Fibroblast of lung (primary cell): Measurements from ENCODE around the gene TPSD1. TPM values are rescaled to one million over a fixed set of nuclear protein-coding genes. Genes with fewer than 3 reads are reported as not detected.
A peak's percentile ranks its signal among the peaks of the same experiment; 100 is the strongest.

Source experiments
- DNase-seq, 2 donors: peaks; one replicate each; pipeline versions ENCODE4 v3.0.0 to v3.0.0-alpha.2; 2010; ENCODE audit warnings: low read depth in 2 of 2
- H2AFZ ChIP-seq: 2 replicates; pipeline ENCODE4 v1.5.1; 2012; ENCODE audit warnings: low read length, control low read depth, inconsistent platforms
- H3K27ac ChIP-seq: 2 replicates; pipeline ENCODE4 v1.5.1; 2011; ENCODE audit warnings: low read length, control low read depth; ENCODE audit not compliant: insufficient read depth
- H3K27me3 ChIP-seq: 2 replicates; pipeline ENCODE4 v1.5.1; 2011; ENCODE audit warnings: mild to moderate bottlenecking, low read length; ENCODE audit not compliant: control insufficient read depth, insufficient read depth
- H3K36me3 ChIP-seq: 2 replicates; pipeline ENCODE4 v1.5.1; 2011; ENCODE audit warnings: low read length; ENCODE audit not compliant: control insufficient read depth, insufficient read depth
- H3K4me1 ChIP-seq: 2 replicates; pipeline ENCODE4 v1.5.1; 2011; ENCODE audit warnings: low read length; ENCODE audit not compliant: control insufficient read depth, insufficient read depth; ENCODE audit errors: extremely low read depth
- H3K4me2 ChIP-seq: 2 replicates; pipeline ENCODE4 v1.5.1; 2011; ENCODE audit warnings: low read length, control low read depth; ENCODE audit not compliant: insufficient read depth; ENCODE audit errors: extremely low read depth
- H3K4me3 ChIP-seq, 4 experiments: fragments of 200-600 bp in 1 of 4; sonication (generic) in 1 of 4; replicated peaks in 1 of 4; 2 replicates each; pipeline ENCODE4 v1.5.1; 2011 to 2016; ENCODE audit warnings: low read length in 4 of 4, low read depth in 3 of 4, mild to moderate bottlenecking in 3 of 4, control low read depth in 2 of 4, inconsistent platforms in 1 of 4, mixed read lengths in 1 of 4; ENCODE audit not compliant: insufficient read depth in 1 of 4; ENCODE audit errors: control extremely low read depth in 1 of 4
- H3K79me2 ChIP-seq: 2 replicates; pipeline ENCODE4 v1.5.1; 2012; ENCODE audit warnings: mild to moderate bottlenecking, low read length, inconsistent platforms; ENCODE audit not compliant: control insufficient read depth, insufficient read depth
- H3K9ac ChIP-seq: 2 replicates; pipeline ENCODE4 v1.5.1; 2011; ENCODE audit warnings: mild to moderate bottlenecking, low read length, control low read depth; ENCODE audit not compliant: insufficient read depth
- H3K9me3 ChIP-seq: 2 replicates; pipeline ENCODE4 v1.5.1; 2012; ENCODE audit warnings: low read depth, low read length; ENCODE audit not compliant: control insufficient read depth, insufficient read depth
- H4K20me1 ChIP-seq: 2 replicates; pipeline ENCODE4 v1.5.1; 2011; ENCODE audit warnings: low read length; ENCODE audit not compliant: control insufficient read depth, insufficient read depth; ENCODE audit errors: extremely low read depth
- EZH2 ChIP-seq: IDR thresholded peaks from 2 replicates; pipeline ENCODE4 v1.5.1; 2012; ENCODE audit warnings: low read length, control low read depth, mild to moderate bottlenecking; ENCODE audit errors: missing control alignments
- polyA plus RNA-seq, 2 donors: library from polyadenylated mRNA; depleted of rRNA in 1 of 2; stranded (reverse) in 1 of 2; unstranded in 1 of 2; fragments of >200 nt; gene quantifications; 2 replicates each; pipeline ENCODE4 v1.2.1, GENCODE V29; 2011 to 2012; ENCODE audit warnings: missing spikeins in 1 of 2
- total RNA-seq: library from RNA; depleted of rRNA; stranded (reverse); fragments of >200 nt; gene quantifications from 2 replicates; pipeline ENCODE4 v1.2.1, GENCODE V29; 2014
- TF ChIP-seq, protein P1 (sequence below), 2 donors: IDR thresholded peaks in 1 of 2; conservative IDR thresholded peaks in 1 of 2; 1 replicate in 1 of 2; 2 replicates in 1 of 2; pipeline ENCODE4 v1.5.1; 2011 to 2012; ENCODE audit warnings: low read length in 2 of 2, control low read depth in 1 of 2, inconsistent platforms in 1 of 2, low read depth in 1 of 2, mild to moderate bottlenecking in 1 of 2

Gene TPSD1
- total and polyA plus RNA-seq, 2 donors (not counting 1 experiment from before 2014, with no cell fraction given), result not detected

DNA sequence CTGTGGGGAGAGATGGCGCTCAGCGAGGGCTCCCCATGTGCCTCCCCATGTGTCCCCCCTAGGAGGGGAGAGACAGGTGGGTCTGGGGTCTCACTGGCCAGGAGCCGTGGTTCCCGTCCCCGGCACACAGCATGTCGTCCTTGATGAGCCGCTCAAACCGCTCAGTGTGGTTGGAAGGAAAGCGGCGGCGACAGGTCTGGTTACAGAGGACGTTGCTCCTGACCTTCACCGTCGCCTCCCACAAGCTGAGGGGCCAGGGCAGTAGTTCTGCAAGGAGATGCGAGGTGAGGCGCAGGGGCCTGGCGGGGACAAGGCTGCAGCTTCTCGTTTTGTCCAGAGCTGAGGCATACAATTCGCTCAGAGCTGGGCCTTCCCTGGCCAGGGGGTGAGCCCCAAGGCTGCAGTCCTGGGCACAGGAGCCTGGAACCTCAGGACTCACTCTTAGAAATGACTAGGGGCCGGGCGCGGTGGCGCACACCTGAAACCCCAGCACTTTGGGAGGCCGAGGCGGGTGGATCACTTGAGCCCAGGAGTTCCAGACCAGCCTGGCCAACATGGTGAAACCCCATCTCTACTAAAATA lies 30.7 kb downstream of the TPSD1 start:
- Histone ChIP-seq H3K4me1 (no peaks in the 10 kb centered on the region), H4K20me1 (no peaks in the 10 kb centered on the region), H3K27me3 (peaks cover 24% of the 10 kb centered on the region), H2AFZ (no peak overlapping the region), H3K9ac (no peak overlapping the region), H3K36me3 (no peaks in the 10 kb centered on the region), H3K27ac (no peak overlapping the region), H3K4me2 (no peak overlapping the region), H3K79me2 (no peaks in the 10 kb centered on the region), H3K4me3 (no peak overlapping the region), H3K9me3 (no peaks in the 10 kb centered on the region)
- DNase-seq, result no peak
- TF ChIP-seq EZH2, result no peak
- TF ChIP-seq, protein P1, sequence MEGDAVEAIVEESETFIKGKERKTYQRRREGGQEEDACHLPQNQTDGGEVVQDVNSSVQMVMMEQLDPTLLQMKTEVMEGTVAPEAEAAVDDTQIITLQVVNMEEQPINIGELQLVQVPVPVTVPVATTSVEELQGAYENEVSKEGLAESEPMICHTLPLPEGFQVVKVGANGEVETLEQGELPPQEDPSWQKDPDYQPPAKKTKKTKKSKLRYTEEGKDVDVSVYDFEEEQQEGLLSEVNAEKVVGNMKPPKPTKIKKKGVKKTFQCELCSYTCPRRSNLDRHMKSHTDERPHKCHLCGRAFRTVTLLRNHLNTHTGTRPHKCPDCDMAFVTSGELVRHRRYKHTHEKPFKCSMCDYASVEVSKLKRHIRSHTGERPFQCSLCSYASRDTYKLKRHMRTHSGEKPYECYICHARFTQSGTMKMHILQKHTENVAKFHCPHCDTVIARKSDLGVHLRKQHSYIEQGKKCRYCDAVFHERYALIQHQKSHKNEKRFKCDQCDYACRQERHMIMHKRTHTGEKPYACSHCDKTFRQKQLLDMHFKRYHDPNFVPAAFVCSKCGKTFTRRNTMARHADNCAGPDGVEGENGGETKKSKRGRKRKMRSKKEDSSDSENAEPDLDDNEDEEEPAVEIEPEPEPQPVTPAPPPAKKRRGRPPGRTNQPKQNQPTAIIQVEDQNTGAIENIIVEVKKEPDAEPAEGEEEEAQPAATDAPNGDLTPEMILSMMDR (conservative IDR thresholded peaks at IDR 0.05 in 1 of 2, IDR thresholded peaks at IDR 0.05 in 1 of 2; ENCODE audit: low read depth in 1 of 2, low read length in 2 of 2), result no peak

DNA sequence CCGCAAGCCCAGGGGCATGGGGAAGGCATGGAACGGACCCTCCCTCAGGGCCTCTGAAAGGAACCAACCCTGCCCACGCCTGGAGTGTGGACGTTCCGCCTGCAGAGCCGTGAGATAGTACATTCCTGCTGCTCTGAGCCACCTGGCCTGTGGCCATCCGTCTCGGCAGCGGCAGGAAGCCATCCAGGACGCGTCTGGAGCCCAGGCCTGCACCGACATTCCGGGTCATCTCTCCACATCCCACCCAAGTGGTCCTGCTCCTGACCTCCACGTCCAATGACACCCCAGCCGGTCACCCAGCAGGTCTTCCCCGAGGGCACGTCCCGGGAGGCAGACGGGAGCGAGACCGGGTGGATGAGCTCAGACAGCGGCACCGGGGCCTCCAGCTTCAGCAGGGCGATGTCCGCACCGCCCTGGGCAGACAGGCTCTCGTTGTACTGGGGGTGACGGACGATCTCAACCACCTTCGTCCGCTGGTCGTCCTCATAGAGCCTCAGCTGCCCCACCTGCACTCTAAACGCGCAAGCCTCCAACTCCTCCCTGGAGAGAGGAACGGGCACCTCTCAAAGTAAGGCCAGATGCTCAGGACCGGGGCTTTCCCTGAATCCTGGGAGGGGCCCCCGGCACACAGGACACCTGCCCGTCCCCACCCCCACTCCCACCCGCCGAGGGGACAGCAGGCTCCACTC lies 32.3 kb downstream of the TPSD1 start:
- no peaks in the 10 kb centered on the region for H3K9me3 ChIP-seq
- no peak for DNase-seq
- H3K27me3 ChIP-seq, result peaks cover 24% of the 10 kb centered on the region
- TF ChIP-seq, protein P1 (conservative IDR thresholded peaks at IDR 0.05 in 1 of 2, IDR thresholded peaks at IDR 0.05 in 1 of 2; ENCODE audit: low read depth in 1 of 2, low read length in 2 of 2), result no peak
- peak; percentile 63 for TF ChIP-seq EZH2
- no peaks in the 10 kb centered on the region for H4K20me1 ChIP-seq
- H2AFZ ChIP-seq, result no peak overlapping the region
- no peak overlapping the region for H3K9ac ChIP-seq
- H3K4me2 ChIP-seq, result no peak overlapping the region
- H3K36me3 ChIP-seq, result no peaks in the 10 kb centered on the region
- no peak overlapping the region for H3K4me3 ChIP-seq
- H3K27ac ChIP-seq, result no peak overlapping the region
- no peaks in the 10 kb centered on the region for H3K4me1 ChIP-seq
- H3K79me2 ChIP-seq, result no peaks in the 10 kb centered on the region

- Histone ChIP-seq H3K36me3 (no peaks in the 10 kb centered on the region), H3K4me3 (no peak overlapping the region), H3K4me2 (no peak overlapping the region), H3K9me3 (no peaks in the 10 kb centered on the region), H3K27ac (no peak overlapping the region), H2AFZ (no peak overlapping the region), H3K27me3 (peaks cover 24% of the 10 kb centered on the region), H3K9ac (no peak overlapping the region), H3K4me1 (no peaks in the 10 kb centered on the region), H3K79me2 (no peaks in the 10 kb centered on the region), H4K20me1 (no peaks in the 10 kb centered on the region)
- TF ChIP-seq, protein P1 (conservative IDR thresholded peaks at IDR 0.05 in 1 of 2, IDR thresholded peaks at IDR 0.05 in 1 of 2; ENCODE audit: low read depth in 1 of 2, low read length in 2 of 2), result no peak
- TF ChIP-seq EZH2, result no peak
- DNase-seq, result no peak
Observed at GRCh38 chr16:1288813-1289476, 33.1 kb downstream of the TPSD1 start.
